Measurements from ENCODE around the gene CACNA2D3.
"Not testable (repeated sequence)": the region's sequence is repeated elsewhere in the genome, so short reads cannot be mapped to it uniquely, and the experiment has no call there.

Gene CACNA2D3

DNA sequence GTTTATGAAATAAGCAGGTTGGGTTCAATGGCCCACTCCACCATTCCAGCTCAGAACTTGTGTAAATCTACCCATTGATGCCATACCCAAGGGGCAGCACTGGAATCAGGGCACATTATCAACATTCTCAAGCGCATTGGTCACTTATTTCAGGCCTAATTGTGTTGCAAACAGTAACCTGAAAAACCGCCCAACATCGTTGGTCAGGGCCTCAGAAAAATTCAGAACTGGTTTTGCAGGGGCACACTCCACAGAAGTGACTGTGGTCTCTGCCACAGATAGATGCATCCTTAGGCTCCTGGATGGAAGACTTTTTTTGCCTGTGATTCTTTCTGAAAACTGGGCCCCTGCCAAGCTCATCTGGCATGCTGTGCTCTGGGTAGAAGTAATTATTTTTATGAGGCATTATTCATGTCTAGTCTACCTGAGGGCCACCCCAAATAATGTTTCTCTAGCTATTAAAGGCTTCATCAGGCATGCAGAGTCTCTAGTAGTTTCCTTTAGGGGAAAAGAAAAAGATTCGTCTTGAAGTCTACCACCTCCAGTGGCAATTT lies 827.2 kb downstream of the CACNA2D3 start:
- DNase-seq: no peak

DNA sequence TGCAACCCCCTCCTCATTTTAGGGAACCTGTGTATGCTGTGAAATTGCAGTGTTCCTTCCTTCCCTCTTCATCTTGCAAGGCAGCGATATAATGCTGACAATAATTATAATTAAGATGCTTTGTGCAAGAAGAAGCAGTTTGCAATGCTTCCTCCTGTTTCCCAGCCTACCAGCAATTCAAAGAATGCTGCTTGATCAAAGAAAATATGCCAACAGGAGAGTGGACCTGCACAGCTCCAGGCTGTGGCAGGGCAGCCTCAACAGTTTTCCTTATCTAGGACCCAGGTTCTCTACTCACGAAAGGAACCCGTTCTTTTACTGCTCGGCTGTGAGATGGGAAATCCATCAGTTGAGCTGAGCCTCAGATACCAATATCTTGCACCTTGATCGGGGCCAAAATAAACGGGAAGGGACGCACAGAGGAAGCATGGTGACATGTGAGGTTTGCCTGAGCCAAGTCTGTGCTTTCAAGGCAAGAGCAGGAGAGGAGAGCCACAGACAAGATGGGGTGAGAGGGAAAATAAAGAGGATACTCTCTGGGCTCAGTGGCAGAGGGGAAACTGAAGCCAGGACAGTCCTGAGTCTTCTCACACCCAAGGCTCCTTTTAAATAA lies 828.1 kb downstream of the CACNA2D3 start:
- DNase-seq: no peak

DNA sequence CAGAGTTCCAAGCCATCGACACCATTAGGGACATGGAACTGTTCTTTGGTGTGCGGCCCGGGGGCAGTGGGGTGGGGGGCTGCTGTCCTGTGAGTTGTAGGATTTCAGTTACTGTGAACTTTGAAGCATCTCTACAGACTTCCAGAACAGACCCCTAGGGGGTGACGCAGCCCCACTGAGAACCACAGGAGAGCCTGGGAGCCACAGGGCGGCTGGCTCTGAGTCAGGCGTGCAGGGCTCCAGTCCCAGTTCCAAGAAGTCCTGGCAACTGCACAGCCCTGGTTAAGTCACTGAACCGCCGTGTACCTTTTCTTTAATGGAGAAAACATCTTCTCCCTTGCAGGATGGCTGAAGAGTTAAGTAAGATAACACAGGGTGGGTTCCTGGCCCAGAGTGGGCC lies 829.1 kb downstream of the CACNA2D3 start:
- DNase-seq: no peak

DNA sequence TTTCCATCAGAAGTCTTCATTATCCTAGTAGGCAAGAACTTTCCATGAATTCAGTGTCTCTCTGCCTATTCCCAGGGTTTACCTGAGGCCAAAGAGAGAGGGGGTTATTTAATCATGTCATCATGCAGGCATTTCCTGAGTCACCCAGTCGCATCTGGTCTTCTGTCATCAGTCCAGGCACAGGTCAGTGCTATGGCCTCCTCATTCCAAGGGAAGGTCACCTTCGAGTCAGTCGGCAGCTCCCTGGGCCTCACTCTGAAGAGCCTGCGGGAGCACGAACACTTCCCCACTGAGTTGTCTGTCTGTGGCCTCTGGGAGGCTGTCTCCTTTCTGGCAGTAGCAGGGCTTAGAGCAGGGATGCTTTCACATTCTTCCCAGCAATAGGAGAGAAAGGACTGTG lies 831.7 kb downstream of the CACNA2D3 start:
- no peak for DNase-seq

DNA sequence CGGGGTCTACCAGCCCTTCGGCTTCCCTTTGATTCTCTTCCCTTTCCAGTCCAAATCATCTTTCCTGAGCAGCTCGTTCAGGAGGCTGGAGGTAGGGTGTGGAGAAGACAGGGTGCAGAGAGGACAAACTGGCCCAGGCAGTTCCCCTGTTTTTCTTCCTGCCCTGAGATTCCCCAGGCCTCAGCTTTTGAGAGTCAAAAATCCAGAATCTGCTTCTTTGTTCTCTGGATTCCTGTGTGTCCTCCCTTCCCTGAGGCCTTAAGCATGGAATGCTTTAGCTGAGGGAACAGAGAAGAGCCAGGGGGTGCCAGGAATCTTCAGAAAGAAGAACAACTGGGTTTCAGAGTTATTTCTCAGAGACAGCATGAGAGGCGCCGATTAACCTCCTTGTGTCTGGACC lies 832.2 kb downstream of the CACNA2D3 start:
- no peak for DNase-seq

DNA sequence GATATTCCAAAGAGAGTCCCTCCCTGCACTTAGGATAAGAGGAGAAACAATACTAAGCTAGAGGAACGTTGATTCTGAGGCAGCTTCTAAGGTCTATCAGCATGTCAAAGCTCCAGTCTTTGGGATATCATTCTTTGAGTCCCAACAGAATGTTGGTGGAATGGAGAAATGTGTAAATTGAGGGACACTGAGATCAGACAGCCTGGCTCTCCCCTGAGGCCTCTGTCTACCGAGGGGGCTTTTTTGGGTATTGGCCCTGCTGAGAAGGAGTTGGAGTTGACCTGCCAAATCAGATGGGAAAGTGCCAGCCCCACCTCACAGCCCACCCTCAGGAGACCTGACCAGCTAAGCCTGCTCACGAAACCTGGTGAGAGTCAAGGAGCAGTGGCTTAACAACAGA lies 833.1 kb downstream of the CACNA2D3 start:
- DNase-seq: no peak

DNA sequence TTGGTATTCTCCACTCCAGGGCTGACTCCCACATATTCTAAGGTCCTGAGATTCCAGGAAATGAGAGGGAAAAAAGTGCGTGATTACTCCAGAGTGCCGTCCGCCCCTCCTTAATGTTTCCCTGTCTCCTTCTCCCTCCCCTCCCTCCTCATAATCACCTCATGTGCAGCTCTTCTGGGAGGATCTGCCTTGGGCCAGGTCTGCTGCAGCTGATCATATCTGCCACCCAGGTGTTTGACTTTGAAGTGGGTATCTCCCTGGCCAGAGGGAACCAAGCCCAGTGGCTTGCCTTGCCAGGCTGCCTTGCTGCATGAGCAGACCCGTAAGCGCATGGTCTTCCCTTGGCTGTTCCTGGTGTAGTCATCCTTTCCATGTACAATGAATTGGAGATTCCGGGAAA lies 833.6 kb downstream of the CACNA2D3 start:
- no peak for DNase-seq

DNA sequence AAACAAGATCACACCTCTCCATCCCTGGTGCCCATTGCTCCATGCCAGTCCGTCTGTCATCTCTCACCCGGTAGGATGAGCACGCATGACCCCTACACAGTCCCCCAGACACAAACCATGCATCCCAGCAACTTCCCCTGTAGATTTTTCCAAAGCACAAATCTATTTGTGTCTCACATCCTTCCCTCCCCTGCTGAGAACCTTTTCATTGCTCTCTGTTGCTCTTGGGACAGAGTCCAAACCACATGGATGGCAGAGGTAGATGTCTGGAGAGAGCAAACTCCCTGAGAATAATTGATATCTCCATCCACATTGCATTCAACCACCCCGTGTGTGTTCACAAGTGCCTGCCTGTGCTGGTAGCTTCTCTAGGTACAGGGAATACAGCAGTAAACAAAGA lies 835.4 kb downstream of the CACNA2D3 start:
- no peak for DNase-seq

DNA sequence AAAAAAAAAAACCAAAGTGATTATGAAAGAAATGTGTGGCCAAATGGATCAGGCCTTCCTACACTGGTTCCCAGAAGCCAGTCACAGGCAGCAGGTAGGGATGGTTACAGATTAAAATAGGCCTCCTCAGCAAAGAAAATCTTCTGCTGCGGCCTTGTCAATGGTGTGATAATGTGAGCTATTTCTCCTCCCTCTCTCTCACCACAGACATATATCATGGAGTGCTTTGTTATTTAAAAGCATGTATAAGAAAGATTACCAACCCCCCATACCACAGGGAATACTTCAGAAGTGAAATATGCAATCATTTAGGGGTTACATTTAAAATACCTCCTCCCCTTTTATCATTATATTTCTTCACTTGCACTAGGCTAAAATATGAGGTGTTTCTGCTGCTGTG lies 837.7 kb downstream of the CACNA2D3 start:
- DNase-seq: no peak

DNA sequence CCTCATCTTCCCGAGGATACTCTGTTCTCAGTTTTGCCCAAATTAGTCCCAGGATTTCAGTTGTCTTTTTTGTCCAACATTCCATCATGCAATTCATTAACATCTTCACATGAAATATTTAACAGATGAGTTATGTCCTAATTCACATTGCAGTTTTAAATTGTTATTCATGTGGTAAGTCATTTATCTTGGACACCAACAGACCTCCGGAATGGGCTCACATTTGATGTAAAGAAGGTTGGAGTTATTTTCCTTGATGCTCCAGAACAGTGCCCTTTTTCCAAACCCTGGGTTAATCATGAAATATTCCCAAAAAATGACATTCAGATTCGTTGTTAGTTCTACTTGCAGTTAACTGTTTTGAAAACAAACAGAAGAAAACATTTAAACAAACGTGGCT lies 838.3 kb downstream of the CACNA2D3 start:
- no peak for DNase-seq

DNA sequence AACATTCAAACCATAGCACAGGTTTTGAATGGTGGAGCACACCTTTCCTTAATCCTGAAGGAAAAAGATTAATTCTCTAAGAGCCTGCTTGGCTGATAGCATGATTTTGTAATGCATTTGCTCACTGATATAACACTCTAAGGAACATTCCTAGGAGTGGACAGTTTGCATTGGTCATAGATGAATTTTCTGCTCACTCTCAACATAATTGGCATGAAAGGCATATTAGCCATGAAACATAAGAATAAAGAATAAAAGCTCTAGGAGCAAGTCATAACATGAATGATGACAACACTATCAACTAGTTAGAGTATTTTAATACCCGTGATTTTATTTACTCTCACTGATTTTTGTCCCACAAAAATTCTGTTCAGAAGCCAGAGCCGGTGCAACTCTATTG lies 839.8 kb downstream of the CACNA2D3 start:
- no peak for DNase-seq

DNA sequence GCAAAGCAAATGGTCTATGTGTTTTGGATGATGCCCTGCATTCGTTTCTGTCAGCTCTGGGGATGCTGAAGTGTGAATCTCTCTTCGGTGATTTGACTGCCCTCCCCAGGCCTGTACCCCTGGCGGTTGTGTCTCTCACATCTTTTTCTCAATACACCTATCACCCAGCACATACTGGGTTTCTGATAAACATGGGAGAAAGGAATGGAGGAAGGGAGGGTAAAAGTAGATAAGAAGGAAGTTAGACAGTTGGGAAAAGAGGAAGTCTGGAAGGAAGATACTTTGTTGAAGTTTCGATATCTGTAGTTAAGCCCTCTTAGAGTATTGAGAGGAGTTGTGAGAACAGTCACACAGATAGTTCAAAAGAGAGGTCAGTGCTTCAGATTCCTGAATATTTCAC lies 841.3 kb downstream of the CACNA2D3 start:
- DNase-seq: no peak

DNA sequence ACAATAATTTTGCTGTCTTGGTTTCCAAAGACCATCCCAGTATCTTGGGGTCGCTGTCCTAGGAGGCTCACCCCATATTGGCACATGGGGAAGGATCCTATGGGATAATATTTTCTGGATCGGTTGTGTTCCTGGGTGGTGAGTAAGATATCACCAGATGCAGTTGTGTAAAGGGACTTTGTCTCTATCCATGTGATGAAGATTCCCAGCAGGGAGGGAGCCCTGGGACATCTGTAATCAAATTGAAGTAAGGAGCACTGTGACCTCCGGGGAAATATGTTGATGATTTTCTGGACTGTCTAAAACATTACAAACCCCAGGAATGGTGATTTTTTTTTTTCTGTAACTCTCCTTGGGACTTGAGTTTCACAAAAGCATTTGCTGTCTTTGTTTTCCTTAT lies 841.7 kb downstream of the CACNA2D3 start:
- no peak for DNase-seq

DNA sequence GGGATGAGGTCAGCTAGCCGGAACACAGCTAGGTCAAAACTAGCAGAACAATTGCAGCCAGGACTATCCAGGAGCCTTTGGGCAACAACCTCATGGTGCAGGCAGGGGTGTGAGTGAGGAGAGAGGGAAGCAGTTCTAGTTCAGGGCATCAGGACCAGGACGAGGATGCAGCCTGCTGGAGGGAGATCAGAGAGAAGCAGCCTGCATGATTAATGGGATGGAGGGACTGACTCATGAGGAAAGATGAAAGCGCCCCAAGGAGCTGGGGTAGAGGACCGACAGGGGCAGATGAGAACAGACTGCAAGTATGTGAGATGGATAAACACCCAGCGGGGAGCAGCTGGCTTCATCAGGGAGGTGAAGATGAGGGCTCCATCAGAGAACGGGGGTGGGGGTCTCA lies 843.4 kb downstream of the CACNA2D3 start:
- no peak for DNase-seq

DNA sequence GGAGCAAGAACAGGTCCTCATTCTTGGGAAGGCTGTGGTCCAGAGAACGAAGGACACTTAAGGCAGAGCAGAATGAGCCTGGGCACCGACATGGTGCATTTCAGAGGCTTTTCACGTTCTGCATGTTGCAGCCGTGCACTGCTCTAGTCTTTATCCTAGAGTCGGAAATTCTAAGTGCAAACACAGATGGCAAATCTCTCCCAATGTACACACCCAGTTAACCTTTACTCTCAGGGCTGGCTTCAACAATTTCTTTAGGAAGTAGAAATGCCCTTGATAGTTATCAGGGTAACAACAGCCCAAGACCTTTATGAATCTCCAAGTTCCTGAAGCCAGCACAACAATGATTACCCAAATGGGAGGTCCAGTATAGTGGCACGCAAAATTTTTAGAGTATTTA lies 844.6 kb downstream of the CACNA2D3 start:
- no peak for DNase-seq

DNA sequence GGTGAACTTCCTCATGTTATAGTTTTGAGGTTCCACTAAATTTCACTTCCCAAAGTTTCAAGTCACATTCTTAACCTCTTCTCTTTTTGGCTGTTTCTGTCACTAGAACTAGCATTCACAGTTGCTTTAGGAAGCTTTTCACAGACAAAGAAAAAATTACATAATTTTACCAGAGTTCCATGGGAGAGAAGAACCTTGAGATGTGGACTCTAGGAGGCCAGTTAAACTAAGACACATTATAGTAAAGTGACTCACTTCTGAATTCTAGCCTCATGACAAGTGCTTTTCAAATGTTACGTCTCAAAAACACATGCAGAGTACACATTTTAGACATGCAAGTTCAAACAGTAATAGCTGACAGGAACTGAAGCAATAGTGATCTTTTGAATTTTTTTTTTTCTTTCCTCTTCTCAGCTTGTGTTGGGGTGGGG lies 845.4 kb downstream of the CACNA2D3 start:
- no peak for DNase-seq

DNA sequence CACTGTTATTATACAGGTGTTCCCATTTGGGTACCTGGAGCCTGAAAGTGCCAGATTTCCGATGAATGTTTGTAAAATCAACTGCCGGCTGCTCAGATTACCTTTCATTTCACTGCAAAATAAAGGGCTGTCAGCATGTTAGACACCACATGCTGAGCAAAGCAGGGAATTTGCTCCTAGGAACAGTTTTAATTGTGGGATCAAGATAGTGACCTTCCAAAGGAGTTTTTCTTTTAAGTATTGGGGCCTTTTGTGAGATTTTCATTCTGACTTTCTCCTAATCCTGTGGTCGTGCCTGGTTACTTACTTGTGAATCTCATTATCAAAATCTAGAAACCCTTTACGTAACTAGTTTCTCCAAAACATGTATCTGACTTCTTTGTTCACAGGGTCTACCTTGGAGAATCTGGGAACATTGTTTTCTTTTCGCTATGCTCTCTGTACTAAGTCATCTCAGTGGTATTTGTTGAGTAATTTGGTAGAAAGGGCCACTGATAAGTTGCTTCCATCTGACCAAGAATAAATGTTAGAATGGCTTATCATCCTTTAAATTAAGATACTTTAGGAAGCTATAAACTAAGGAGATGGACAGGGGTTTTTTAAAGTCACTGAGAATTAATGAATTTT lies 846.3 kb downstream of the CACNA2D3 start:
- DNase-seq: no peak

DNA sequence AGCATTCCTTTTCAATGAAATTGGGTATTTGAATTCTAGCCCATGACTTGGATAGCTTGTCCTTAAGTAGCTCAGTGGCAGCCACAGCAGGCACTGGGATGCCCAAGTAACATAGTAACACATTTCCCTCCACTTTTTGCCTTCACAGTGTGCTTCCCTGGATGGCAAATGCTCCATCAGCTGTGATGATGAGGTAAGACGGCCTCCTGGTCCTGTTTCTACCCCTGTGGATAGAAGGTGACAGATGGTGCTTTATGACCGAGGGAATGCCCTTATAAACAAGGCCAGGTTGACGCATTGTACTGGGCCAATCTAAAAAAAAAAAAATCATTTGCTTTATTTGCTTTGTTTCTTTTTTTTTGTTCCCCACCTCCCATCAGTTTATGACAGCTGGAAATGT lies 847.3 kb downstream of the CACNA2D3 start:
- DNase-seq: no peak

DNA sequence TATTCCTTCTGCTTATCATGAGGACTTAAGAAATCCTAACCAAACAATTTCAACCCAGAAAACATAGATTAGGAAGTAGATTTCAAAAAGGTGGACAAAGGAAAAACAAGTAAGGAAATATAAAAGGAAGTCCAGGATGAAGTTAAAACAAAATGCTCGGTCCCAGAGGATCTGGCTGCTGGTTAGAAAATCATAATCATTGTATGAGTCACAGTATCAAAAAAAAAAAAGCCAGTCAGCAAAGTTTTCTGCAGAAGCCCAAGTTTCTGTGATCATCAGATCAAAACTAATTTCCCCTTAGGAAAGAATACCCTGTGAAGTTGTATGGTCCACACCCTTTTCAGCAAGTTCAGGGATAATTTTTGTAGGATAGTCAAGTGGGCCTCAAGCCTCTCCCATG lies 848.5 kb downstream of the CACNA2D3 start:
- no peak for DNase-seq

DNA sequence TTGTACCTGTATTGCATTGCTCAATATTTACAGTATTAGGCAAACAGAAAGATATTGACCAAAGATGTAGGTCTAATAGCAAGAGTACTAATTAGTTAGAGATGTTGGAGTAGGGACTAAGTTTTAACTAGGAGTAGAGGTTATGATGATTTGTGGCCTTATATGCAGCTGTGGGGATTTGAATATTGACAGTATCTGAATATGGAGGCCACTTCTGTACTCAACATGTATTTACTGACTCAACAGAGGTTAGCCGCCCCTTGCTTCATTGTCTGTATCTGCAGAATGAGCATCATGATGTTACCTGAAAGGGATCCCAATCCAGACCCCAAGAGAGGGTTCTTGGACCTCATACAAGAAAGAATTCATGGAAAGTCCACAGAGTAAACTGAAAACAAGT lies 855.1 kb downstream of the CACNA2D3 start:
- no peak for DNase-seq

DNA sequence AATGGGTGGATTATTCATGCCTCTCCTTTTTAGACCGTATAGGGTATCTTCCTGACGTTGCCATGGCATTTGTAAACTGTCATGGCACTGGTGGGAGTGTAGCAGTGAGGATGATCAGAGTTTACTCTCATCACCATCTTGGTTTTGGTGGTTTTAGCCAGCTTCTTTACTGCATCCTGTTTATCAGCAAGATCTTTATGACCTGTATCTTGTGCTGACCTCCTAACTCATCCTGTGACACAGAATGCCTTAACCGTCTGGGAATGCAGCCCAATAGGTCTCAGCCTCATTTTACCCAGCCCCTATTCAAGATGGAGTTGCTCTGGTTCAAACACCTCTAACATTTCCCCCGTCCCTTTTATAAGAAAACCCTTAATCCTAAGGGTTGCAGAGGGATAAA lies 855.6 kb downstream of the CACNA2D3 start:
- DNase-seq: not testable (repeated sequence)

DNA sequence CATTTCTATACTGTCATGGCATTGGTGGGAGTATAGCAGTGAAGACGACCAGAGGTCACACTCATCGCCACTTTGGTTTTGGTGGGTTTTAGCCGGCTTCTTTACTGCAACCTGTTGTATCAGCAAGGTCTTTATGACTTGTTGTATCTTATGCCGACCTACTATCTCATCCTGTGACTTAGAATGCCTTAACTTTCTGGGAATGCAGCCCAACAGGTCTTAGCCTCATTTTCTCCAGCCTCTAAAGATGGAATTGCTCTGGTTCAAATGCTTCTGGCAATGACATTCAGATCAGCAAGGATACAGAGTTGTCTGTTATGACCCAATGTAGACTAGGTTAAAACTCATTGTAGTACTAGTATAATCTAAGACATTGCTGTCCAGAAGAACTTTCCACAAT lies 860.5 kb downstream of the CACNA2D3 start:
- no peak for DNase-seq

DNA sequence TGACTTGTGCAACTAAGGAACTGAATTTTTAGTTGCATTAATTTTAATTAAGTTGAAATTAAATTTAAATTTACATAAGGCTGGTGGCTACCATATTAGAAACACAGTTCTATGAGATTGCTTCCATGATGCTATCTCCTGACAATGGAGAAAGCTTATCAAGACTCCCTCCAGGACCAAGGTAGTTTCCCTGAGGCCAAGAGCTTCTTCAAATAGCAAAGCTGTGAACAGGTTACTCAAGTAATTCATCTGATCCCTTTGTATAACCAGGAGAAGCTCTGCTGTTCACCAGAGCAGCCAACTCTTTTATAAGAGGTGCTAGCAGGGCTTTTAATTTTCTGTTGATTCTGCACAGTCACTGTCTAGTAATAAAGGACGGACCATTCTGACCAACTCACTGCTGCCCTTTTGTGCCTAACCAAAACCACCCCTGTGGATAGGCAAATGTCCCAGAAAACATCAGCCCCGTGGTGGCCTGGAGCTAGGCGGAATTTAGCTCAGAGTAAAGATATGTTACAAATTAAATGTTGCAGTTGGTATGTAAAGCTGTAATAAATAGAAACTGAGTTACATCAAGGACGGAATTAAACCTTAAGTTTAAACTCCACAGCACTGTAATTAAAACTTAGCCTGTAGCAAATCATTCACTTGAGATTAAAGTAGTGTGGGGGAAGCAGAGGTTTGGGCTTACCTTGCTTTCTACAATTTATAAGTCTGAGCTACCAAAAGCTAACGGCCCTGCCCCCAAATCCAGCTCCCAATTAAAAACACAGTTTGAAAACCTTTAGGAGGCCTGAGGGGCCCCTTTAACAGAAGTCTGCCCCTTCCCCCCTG lies 861.1 kb downstream of the CACNA2D3 start:
- no peak for DNase-seq

DNA sequence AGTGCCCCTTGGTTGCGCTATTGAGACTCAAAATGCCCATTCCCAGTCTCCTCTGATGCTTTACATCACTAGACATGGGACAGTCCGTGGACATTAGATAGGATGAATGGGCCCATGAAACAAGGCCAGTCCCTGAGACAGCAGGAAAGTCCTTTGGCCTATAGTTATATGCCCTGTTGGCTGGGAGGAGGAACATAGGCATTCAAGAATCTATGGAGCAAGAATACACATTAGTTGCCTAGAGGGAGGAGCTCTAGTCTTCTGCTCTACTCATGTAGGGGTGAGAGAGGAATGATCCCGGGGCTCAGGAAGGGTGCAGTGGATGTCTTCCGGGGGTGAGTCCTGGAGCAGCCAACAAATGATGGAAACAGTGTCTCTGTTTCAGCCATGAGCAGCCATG lies 863.5 kb downstream of the CACNA2D3 start:
- no peak for DNase-seq

Measured in effector CD8-positive, alpha-beta T cell (primary cell).